Progenitor cell of endocrine pancreas (in vitro differentiated cells): ENCODE results near the gene NPS. TPM values are rescaled to one million over a fixed set of nuclear protein-coding genes. Genes with fewer than 3 reads are reported as not detected.

ENCODE experiments used
- DNase-seq: peaks from one replicate; pipeline ENCODE4 v3.0.0; 2021; ENCODE audit warnings: low spot score; ENCODE audit not compliant: unreplicated experiment
- H3K27ac Mint-ChIP-seq: 2 replicates; pipeline ENCODE4 v1.8.0; 2021; ENCODE audit warnings: mild to moderate bottlenecking, moderate library complexity, mixed read lengths
- H3K27me3 Mint-ChIP-seq: 2 replicates; pipeline ENCODE4 v1.8.0; 2021; ENCODE audit warnings: mixed read lengths
- H3K36me3 Mint-ChIP-seq: 2 replicates; pipeline ENCODE4 v1.8.0; 2022; ENCODE audit warnings: mixed read lengths; ENCODE audit not compliant: insufficient read depth
- H3K4me1 Mint-ChIP-seq: 2 replicates; pipeline ENCODE4 v1.8.0; 2021; ENCODE audit warnings: low read depth, mixed read lengths
- H3K4me3 Mint-ChIP-seq: 2 replicates; pipeline ENCODE4 v1.8.0; 2021; ENCODE audit warnings: low read depth, mild to moderate bottlenecking, moderate library complexity, mixed read lengths
- H3K9me3 Mint-ChIP-seq: 2 replicates; pipeline ENCODE4 v1.8.0; 2021; ENCODE audit warnings: low read depth, mixed read lengths
- CTCF ChIP-seq: fragments of 200-600 bp; sonication (generic); IDR thresholded peaks from one replicate; pipeline ENCODE4 v1.5.0; 2021; ENCODE audit warnings: antibody characterized with exemption, mild to moderate bottlenecking; ENCODE audit not compliant: unreplicated experiment
- total RNA-seq: library from RNA; stranded (reverse); gene quantifications from 2 replicates; pipeline ENCODE4 v1.2.1, GENCODE V29; 2021

NPS gene
- total RNA-seq, 1 donor from 2014 or later = not detected

DNA sequence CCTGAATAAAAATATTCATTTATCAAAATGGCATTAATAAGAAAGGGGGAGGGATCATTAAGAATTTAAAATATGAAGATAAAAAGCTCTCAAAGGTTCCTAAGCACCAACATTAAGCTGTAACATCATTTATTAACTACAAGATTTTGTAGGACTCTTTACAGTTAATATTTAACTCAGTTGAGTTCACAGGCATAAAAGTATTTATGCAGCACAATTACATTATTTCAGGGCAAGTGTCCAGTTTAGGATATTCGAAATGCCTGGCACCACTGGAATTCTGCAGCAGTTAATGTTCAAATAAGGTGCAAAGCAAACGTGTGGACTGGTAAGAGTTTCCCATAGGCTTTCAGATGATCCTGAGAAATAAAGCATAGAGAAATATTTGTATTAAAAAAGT is 30.5 kb downstream of the NPS start:
- H3K9me3 Mint-ChIP-seq = no peaks in the 10 kb centered on the region
- H3K27me3 Mint-ChIP-seq = peaks cover 38% of the 10 kb centered on the region
- H3K4me1 Mint-ChIP-seq = no peaks in the 10 kb centered on the region
- no peaks in the 10 kb centered on the region for H3K36me3 Mint-ChIP-seq
- H3K4me3 Mint-ChIP-seq = no peak overlapping the region
- DNase-seq = no peak
- no peak overlapping the region for H3K27ac Mint-ChIP-seq
- no peak for TF ChIP-seq CTCF

GRCh38 chr10:127580822-127581221 is 31.7 kb downstream of the NPS start:
- Mint-ChIP-seq H3K9me3 (no peaks in the 10 kb centered on the region), H3K36me3 (no peaks in the 10 kb centered on the region), H3K4me3 (no peak overlapping the region), H3K27ac (no peak overlapping the region), H3K4me1 (no peaks in the 10 kb centered on the region), H3K27me3 (peaks cover 36% of the 10 kb centered on the region)
- DNase-seq = no peak
- no peak for TF ChIP-seq CTCF

DNA sequence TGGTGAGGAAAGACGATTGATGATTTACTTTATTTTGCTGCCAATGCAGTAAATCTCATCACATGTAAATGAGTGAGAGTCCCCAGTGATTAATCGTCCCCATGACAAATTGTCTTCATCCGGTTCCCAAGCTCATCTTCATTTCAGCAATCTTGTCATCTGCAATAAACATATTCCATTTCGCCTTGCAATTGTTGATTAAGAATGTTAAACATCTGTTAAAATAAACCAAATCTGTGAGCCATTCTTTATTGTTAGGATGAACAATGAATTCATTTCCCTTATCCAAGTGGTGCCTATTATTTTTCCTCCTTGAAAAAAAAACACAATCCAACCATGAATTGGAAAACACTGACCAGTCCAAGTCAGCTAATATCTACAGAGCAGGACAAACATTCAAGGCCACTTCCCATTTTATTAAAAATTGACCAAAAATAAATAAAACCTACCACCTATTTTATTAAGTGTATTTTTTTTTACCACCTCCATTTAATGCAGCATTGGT is 36.5 kb downstream of the NPS start:
- Mint-ChIP-seq H3K4me1 (no peaks in the 10 kb centered on the region), H3K9me3 (no peaks in the 10 kb centered on the region), H3K36me3 (no peaks in the 10 kb centered on the region), H3K4me3 (no peak overlapping the region), H3K27ac (no peak overlapping the region), H3K27me3 (peaks cover 36% of the 10 kb centered on the region)
- DNase-seq = no peak
- TF ChIP-seq CTCF = no peak

- Mint-ChIP-seq H3K4me1 (no peaks in the 10 kb centered on the region), H3K27me3 (peaks cover 49% of the 10 kb centered on the region), H3K4me3 (no peak overlapping the region), H3K9me3 (no peaks in the 10 kb centered on the region), H3K36me3 (no peaks in the 10 kb centered on the region), H3K27ac (no peak overlapping the region)
- DNase-seq = no peak
- no peak for TF ChIP-seq CTCF
Observed at GRCh38 chr10:127587668-127588365, 38.7 kb downstream of the NPS start.

GRCh38 chr10:127592586-127592985 is 43.5 kb downstream of the NPS start:
- Mint-ChIP-seq H3K27me3 (peaks cover 48% of the 10 kb centered on the region), H3K4me3 (no peak overlapping the region), H3K36me3 (no peaks in the 10 kb centered on the region), H3K4me1 (no peaks in the 10 kb centered on the region), H3K27ac (no peak overlapping the region), H3K9me3 (no peaks in the 10 kb centered on the region)
- no peak for DNase-seq
- TF ChIP-seq CTCF = no peak
